HCT116 (cell line): Measurements from ENCODE around the gene DCAF11. TPM values are rescaled to one million over a fixed set of nuclear protein-coding genes. Genes with fewer than 3 reads are reported as not detected.

ENCODE experiments used
- ATAC-seq: fragments of 200-7000 bp; cut with Tn5 transposase; 2 replicates; pipeline ENCODE4 v1.9.1; 2020; ENCODE audit warnings: mild to moderate bottlenecking, moderate library complexity
- BruUV-seq: library from RNA; stranded (reverse); fragments of 400-500 nt; replicated peaks from 2 replicates; lab custom pipeline; 2021; lab: Mats Ljungman, UMichigan
- CTCF ChIA-PET: fragments of 300-600 bp; sonication (Branson Sonifier 250); formaldehyde crosslinking; loops from one replicate; lab custom pipeline; 2021; ENCODE audit warnings: antibody characterized with exemption; lab: Charles Lee
- POLR2A ChIA-PET: fragments of 300-600, 350-600 bp; sonication (Branson Sonifier 250); formaldehyde crosslinking; loops from one replicate; lab custom pipeline; 2021; ENCODE audit warnings: antibody characterized with exemption; lab: Charles Lee
- RAD21 ChIA-PET, 2 experiments: fragments of 300-600 bp; sonication (Branson Sonifier 250); formaldehyde crosslinking; loops; one replicate each; lab custom pipeline; 2023; ENCODE audit warnings: low total read pairs in 2 of 2; ENCODE audit not compliant: uncharacterized antibody in 2 of 2, unreplicated experiment in 2 of 2, low non-redundant PET in 1 of 2; lab: Charles Lee
- DNase-seq: peaks from one replicate; pipeline ENCODE4 v3.0.0-alpha.2; 2010; ENCODE audit warnings: low read depth, low spot score
- H2AFZ ChIP-seq: fragments of 200-600 bp; shearing (Covaris generic), sonication (generic); 2 replicates; pipeline ENCODE4 v1.6.1; 2017; ENCODE audit warnings: low read depth, mixed run types, mixed read lengths, antibody characterized with exemption, low read length; ENCODE audit not compliant: poor library complexity, severe bottlenecking
- H3K27ac ChIP-seq: 2 replicates; pipeline ENCODE4 v1.5.1; 2012; ENCODE audit warnings: low read depth, low read length
- H3K27me3 ChIP-seq: fragments of 200-600 bp; sonication (generic); 2 replicates; pipeline ENCODE4 v1.6.1; 2016; ENCODE audit warnings: mixed run types, low read length, mixed read lengths; ENCODE audit not compliant: insufficient read depth
- H3K36me3 ChIP-seq, 2 experiments: fragments of 200-500 bp in 1 of 2; fragments of 200-600 bp in 1 of 2; sonication (Bioruptor generic) in 1 of 2; sonication (generic) in 1 of 2; 2 replicates each; pipeline versions ENCODE4 v1.5.1 to v1.6.1; 2014 to 2016; ENCODE audit warnings: low read length in 2 of 2, inconsistent platforms in 1 of 2, mixed read lengths in 1 of 2, mixed run types in 1 of 2; ENCODE audit not compliant: insufficient read depth in 2 of 2, control insufficient read depth in 1 of 2
- H3K4me1 ChIP-seq, 2 experiments: fragments of 200-600 bp in 1 of 2; sonication (generic) in 1 of 2; 2 replicates each; pipeline versions ENCODE4 v1.5.1 to v1.6.1; 2012 to 2017; ENCODE audit warnings: low read length in 2 of 2, inconsistent platforms in 1 of 2, mild to moderate bottlenecking in 1 of 2, mixed read lengths in 1 of 2, mixed run types in 1 of 2, moderate library complexity in 1 of 2; ENCODE audit not compliant: insufficient read depth in 2 of 2, control insufficient read depth in 1 of 2
- H3K4me2 ChIP-seq: fragments of 200-600 bp; sonication (generic); 2 replicates; pipeline ENCODE4 v1.6.1; 2017; ENCODE audit warnings: mixed run types, low read length, mixed read lengths
- H3K4me3 ChIP-seq, 2 experiments: fragments of 200-600 bp in 1 of 2; sonication (generic) in 1 of 2; replicated peaks in 1 of 2; 2 replicates each; pipeline ENCODE4 v1.5.1; 2011 to 2016; ENCODE audit warnings: low read length in 2 of 2, control low read depth in 1 of 2, low read depth in 1 of 2, mild to moderate bottlenecking in 1 of 2, mixed read lengths in 1 of 2, mixed run types in 1 of 2
- H3K79me2 ChIP-seq: fragments of 200-600 bp; sonication (generic); 2 replicates; pipeline ENCODE4 v1.6.1; 2017; ENCODE audit warnings: mild to moderate bottlenecking, mixed run types, low read length, moderate library complexity, mixed read lengths; ENCODE audit not compliant: insufficient read depth
- H3K9ac ChIP-seq: fragments of 200-600 bp; sonication (generic); 2 replicates; pipeline ENCODE4 v1.6.1; 2016; ENCODE audit warnings: low read length, mixed read lengths
- H3K9me2 ChIP-seq: fragments of 200-600 bp; sonication (generic), shearing (Covaris generic); 2 replicates; pipeline ENCODE4 v1.6.1; 2017; ENCODE audit warnings: mixed run types, mild to moderate bottlenecking, moderate library complexity; ENCODE audit not compliant: insufficient read depth
- H3K9me3 ChIP-seq, 2 experiments: fragments of 200-500 bp in 1 of 2; fragments of 200-600 bp in 1 of 2; sonication (Bioruptor generic) in 1 of 2; sonication (generic) in 1 of 2; 2 replicates each; pipeline ENCODE4 v1.6.1; 2014 to 2017; ENCODE audit warnings: low read length in 2 of 2, mixed read lengths in 2 of 2, inconsistent platforms in 1 of 2, low read depth in 1 of 2, mild to moderate bottlenecking in 1 of 2, mixed run types in 1 of 2, moderate library complexity in 1 of 2; ENCODE audit not compliant: control insufficient read depth in 1 of 2, insufficient read depth in 1 of 2
- H4K20me1 ChIP-seq: fragments of 200-600 bp; sonication (generic), shearing (Covaris generic); 2 replicates; pipeline ENCODE4 v1.6.1; 2017; ENCODE audit warnings: mixed run types, mild to moderate bottlenecking, moderate library complexity; ENCODE audit not compliant: insufficient read depth
- CBX3 ChIP-seq: IDR thresholded peaks from 2 replicates; pipeline ENCODE4 v1.6.1; 2012; ENCODE audit warnings: low read depth
- CEBPB ChIP-seq: IDR thresholded peaks from 2 replicates; pipeline ENCODE4 v1.6.1; 2012; ENCODE audit warnings: low read depth
- ELF1 ChIP-seq: IDR thresholded peaks from 2 replicates; pipeline ENCODE4 v1.6.1; 2012; ENCODE audit warnings: low read depth, borderline replicate concordance
- EZH2phosphoT487 ChIP-seq: fragments of 200-600 bp; IDR thresholded peaks from 2 replicates; pipeline ENCODE4 v1.6.1; 2018; ENCODE audit warnings: antibody characterized with exemption, borderline replicate concordance
- FOSL1 ChIP-seq: IDR thresholded peaks from 2 replicates; pipeline ENCODE4 v1.6.1; 2012; ENCODE audit warnings: low read depth
- JUND ChIP-seq: IDR thresholded peaks from 2 replicates; pipeline ENCODE4 v1.6.1; 2012
- MAX ChIP-seq: IDR thresholded peaks from 2 replicates; pipeline ENCODE4 v1.6.1; 2012
- POLR2AphosphoS5 ChIP-seq: IDR thresholded peaks from 2 replicates; pipeline ENCODE4 v1.6.1; 2011; ENCODE audit warnings: mild to moderate bottlenecking, low read depth, low read length, moderate library complexity
- RAD21 ChIP-seq: IDR thresholded peaks from 2 replicates; pipeline ENCODE4 v1.6.1; 2012; ENCODE audit warnings: low read depth, mild to moderate bottlenecking
- REST ChIP-seq: IDR thresholded peaks from 2 replicates; pipeline ENCODE4 v1.6.1; 2012; ENCODE audit warnings: low read depth
- SIN3A ChIP-seq: IDR thresholded peaks from 2 replicates; pipeline ENCODE4 v1.6.1; 2012; ENCODE audit warnings: low read depth
- SRF ChIP-seq: IDR thresholded peaks from 2 replicates; pipeline ENCODE4 v1.6.1; 2012; ENCODE audit warnings: low read depth
- YY1 ChIP-seq: IDR thresholded peaks from 2 replicates; pipeline ENCODE4 v1.6.1; 2011; ENCODE audit warnings: low read length, low read depth, moderate library complexity, mild to moderate bottlenecking; ENCODE audit not compliant: insufficient replicate concordance; ENCODE audit errors: extremely low read depth
- intact Hi-C: fragments of 100-400 bp; cut with micrococcal nuclease; formaldehyde crosslinking; loops from 2 replicates; pipeline ENCODE4 v1.10.0; 2022
- total RNA-seq: library from RNA; stranded (reverse); gene quantifications from one replicate; pipeline ENCODE4 v1.2.1, GENCODE V29; 2021; ENCODE audit not compliant: unreplicated experiment
- TF ChIP-seq, protein P1 (sequence below), 3 experiments: fragments of 200-600 bp in 1 of 3; sonication (generic) in 1 of 3; IDR thresholded peaks in 2 of 3; conservative IDR thresholded peaks in 1 of 3; 2 replicates each; pipeline ENCODE4 v1.5.1; 2012 to 2017; ENCODE audit warnings: low read depth in 2 of 3, low read length in 2 of 3, antibody characterized with exemption in 1 of 3, borderline replicate concordance in 1 of 3, control low read depth in 1 of 3, mild to moderate bottlenecking in 1 of 3, mixed read lengths in 1 of 3, mixed run types in 1 of 3, moderate library complexity in 1 of 3; ENCODE audit not compliant: insufficient read depth in 1 of 3

DCAF11 gene
- total RNA-seq, 1 experiment from 2014 or later, result 47.5 TPM

DNA sequence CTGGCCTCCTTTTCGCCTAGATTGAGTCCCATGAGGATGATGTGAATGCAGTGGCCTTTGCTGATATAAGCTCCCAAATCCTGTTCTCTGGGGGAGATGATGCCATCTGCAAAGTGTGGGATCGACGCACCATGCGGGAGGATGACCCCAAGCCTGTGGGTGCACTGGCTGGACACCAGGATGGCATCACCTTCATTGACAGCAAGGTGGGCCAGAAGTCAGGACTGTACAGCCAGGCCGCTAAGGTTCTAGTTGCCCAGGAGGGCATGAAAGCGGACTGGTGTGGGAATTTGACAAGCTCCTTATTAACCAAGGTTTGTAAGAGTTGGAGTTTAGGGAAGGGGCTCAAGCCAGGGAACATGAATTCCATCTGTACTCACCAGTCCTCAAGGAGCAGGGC lies 5.1 kb downstream of the DCAF11 start:
- peaks cover 14% of the 10 kb centered on the region; the same call in 1 of the 2 replicates for H3K79me2 ChIP-seq
- no peak overlapping the region for H3K9ac ChIP-seq
- ATAC-seq, result no peak
- H3K9me2 ChIP-seq, result no peaks in the 10 kb centered on the region
- intact Hi-C loops, result no loop called here
- no peaks in the 10 kb centered on the region for H3K27me3 ChIP-seq
- ChIA-PET CTCF (no interaction called here), POLR2A (no interaction called here), RAD21 (no interaction called here)
- no TSS peak for BruUV-seq
- no peak for DNase-seq
- no peak overlapping the region for H3K27ac ChIP-seq
- H3K4me3 ChIP-seq, result no peak overlapping the region
- no peak overlapping the region for H3K4me2 ChIP-seq
- H3K36me3 ChIP-seq, result peaks cover 18 to 28% of the 10 kb centered on the region in 2 experiments
- H4K20me1 ChIP-seq, result no peaks in the 10 kb centered on the region
- H3K4me1 ChIP-seq, result peaks cover 6 to 12% of the 10 kb centered on the region in 2 experiments; a peak in 3 of 4 replicates
- H3K9me3 ChIP-seq, result no peaks in the 10 kb centered on the region
- no peak overlapping the region for H2AFZ ChIP-seq
- no peak for TF ChIP-seq MAX
- no peak for TF ChIP-seq JUND
- no peak for TF ChIP-seq RAD21
- TF ChIP-seq, protein P1, sequence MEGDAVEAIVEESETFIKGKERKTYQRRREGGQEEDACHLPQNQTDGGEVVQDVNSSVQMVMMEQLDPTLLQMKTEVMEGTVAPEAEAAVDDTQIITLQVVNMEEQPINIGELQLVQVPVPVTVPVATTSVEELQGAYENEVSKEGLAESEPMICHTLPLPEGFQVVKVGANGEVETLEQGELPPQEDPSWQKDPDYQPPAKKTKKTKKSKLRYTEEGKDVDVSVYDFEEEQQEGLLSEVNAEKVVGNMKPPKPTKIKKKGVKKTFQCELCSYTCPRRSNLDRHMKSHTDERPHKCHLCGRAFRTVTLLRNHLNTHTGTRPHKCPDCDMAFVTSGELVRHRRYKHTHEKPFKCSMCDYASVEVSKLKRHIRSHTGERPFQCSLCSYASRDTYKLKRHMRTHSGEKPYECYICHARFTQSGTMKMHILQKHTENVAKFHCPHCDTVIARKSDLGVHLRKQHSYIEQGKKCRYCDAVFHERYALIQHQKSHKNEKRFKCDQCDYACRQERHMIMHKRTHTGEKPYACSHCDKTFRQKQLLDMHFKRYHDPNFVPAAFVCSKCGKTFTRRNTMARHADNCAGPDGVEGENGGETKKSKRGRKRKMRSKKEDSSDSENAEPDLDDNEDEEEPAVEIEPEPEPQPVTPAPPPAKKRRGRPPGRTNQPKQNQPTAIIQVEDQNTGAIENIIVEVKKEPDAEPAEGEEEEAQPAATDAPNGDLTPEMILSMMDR (IDR thresholded peaks at IDR 0.05 in 2 of 3, conservative IDR thresholded peaks at IDR 0.05 in 1 of 3; ENCODE audit: borderline replicate concordance in 1 of 3, insufficient read depth in 1 of 3, low read depth in 2 of 3, low read length in 2 of 3), result no peak
- TF ChIP-seq SIN3A, result no peak
- no peak for TF ChIP-seq CEBPB
- no peak for TF ChIP-seq SRF
- TF ChIP-seq CBX3, result no peak
- no peak for TF ChIP-seq REST
- TF ChIP-seq FOSL1, result no peak
- TF ChIP-seq YY1, result no peak
- TF ChIP-seq EZH2phosphoT487, result no peak
- TF ChIP-seq ELF1, result no peak
- no peak for TF ChIP-seq POLR2AphosphoS5
